LNCAP (cell line): Measurements from ENCODE around the gene PLCL1.

Experiments
- TF ChIP-seq, protein P1 (sequence below): fragments of 450-650 bp; IDR thresholded peaks from 2 replicates; pipeline ENCODE4 v1.5.1; 2017; ENCODE audit warnings: mild to moderate bottlenecking

Gene PLCL1

DNA sequence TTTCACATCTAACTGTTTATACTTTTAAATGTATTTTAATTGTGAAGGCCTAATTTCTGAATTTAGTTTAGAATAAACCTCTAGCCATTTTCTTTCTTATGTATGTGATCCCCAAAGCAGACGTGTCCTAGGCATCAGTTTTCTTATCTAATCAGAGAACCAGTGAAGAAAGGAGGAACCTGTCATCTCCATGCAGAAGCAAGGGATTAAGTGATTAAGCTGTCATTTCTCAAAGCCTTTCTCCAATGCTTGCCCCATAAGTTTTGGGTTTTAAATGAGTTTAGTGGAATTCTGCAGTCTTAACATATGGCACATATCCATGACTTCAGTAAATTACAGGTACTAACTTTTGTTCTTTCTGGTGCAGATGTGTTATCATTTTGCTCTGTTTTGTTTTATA lies 190.4 kb downstream of the PLCL1 start:
- TF ChIP-seq, protein P1, sequence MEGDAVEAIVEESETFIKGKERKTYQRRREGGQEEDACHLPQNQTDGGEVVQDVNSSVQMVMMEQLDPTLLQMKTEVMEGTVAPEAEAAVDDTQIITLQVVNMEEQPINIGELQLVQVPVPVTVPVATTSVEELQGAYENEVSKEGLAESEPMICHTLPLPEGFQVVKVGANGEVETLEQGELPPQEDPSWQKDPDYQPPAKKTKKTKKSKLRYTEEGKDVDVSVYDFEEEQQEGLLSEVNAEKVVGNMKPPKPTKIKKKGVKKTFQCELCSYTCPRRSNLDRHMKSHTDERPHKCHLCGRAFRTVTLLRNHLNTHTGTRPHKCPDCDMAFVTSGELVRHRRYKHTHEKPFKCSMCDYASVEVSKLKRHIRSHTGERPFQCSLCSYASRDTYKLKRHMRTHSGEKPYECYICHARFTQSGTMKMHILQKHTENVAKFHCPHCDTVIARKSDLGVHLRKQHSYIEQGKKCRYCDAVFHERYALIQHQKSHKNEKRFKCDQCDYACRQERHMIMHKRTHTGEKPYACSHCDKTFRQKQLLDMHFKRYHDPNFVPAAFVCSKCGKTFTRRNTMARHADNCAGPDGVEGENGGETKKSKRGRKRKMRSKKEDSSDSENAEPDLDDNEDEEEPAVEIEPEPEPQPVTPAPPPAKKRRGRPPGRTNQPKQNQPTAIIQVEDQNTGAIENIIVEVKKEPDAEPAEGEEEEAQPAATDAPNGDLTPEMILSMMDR = no peak

DNA sequence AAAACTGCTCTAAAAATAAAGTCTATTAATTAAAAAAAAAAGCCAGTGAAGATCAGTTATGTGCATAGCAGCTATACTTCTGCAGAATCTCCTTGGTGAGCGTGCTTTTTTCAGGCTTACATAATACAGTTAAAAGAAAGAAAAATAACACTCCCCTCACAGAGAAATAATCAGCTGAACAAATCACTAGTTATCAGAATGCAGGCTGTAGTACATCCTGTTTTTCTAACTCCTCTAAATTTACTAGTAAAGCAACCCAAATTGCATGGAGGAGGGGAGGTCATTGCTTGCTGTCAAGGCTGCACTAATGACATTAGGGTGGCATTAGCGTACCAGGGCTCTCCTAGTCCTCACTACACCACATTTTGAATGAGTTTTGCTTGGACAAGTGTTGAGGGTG lies 192.2 kb downstream of the PLCL1 start:
- TF ChIP-seq, protein P1 = no peak

DNA sequence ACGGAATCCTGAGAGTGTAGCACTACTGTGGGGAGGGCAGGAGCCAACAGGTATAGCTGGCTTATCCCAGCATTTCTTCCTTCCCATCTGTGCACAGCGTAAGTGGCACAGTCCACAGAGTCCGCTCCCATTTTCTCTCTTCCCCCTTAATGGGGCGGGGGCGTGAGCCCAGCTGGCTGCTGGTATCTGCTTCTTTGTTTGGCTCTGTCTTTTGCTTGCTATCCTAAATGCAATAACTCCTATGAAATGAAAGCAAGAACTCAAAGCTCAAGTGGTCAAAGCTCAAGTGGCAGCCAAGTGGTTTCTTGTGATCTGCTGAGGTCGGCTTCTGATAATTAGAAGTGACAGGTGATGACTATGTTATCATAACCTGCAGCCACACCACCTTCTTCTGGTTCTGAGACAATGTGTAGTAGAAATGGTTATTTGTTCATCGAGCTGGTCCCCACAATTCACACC lies 192.7 kb downstream of the PLCL1 start:
- TF ChIP-seq, protein P1 = no peak

DNA sequence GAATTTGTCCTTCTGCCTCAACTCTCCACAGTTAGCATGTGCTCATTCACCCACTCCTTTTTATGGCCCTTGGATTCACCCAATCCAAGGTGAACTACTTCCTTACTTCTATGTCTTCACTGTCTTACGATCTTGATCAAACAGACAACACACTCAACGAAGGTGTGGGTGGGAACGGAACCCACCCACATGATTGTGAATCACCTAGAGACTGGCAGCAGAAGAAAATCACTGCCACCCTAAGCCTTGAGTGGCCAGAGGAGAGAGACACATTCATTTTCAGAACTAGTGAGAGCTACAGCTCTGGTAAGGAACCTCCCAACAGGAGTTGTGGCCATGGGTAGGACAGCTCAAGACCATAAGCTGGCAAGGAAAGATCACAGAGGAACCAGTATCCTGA lies 194.3 kb downstream of the PLCL1 start:
- TF ChIP-seq, protein P1 = no peak

DNA sequence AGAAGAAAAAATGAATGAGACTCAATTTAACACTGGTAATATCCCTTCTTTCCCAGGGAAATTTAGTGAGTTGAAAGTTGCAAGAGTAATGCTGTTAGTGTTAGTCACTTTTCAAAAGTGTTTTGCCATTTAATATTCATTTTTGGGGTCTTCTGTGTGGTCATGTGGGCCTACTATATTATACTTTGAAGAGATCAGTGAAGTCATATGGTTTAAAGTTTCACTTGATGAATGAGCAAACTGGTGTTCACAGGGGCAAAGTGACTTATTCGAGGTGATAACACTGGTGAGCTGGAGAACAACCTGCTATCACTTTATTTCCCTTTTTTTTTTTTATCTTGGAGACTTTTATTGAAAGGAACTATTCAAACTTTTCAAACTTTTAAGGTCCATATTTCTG lies 196.0 kb downstream of the PLCL1 start:
- TF ChIP-seq, protein P1 = no peak

DNA sequence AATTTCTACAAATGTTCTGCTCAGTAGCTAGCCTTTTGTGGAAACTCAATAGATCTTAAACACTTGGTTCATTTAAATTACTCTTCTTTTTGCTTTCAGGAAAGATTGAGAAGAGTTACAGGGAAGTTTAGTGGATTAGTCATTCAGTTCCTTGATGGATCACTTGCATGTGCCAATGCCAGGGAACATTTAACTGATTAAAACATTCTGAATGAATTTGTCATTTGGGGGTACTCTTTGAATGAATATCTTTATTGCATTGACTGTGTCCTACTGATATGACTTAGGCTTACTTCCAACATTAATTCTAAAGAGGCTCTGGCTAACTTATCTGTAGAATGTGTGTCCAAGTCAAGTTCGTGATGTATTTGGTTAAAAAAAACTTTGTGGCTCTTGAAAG lies 199.8 kb downstream of the PLCL1 start:
- TF ChIP-seq, protein P1 = no peak

DNA sequence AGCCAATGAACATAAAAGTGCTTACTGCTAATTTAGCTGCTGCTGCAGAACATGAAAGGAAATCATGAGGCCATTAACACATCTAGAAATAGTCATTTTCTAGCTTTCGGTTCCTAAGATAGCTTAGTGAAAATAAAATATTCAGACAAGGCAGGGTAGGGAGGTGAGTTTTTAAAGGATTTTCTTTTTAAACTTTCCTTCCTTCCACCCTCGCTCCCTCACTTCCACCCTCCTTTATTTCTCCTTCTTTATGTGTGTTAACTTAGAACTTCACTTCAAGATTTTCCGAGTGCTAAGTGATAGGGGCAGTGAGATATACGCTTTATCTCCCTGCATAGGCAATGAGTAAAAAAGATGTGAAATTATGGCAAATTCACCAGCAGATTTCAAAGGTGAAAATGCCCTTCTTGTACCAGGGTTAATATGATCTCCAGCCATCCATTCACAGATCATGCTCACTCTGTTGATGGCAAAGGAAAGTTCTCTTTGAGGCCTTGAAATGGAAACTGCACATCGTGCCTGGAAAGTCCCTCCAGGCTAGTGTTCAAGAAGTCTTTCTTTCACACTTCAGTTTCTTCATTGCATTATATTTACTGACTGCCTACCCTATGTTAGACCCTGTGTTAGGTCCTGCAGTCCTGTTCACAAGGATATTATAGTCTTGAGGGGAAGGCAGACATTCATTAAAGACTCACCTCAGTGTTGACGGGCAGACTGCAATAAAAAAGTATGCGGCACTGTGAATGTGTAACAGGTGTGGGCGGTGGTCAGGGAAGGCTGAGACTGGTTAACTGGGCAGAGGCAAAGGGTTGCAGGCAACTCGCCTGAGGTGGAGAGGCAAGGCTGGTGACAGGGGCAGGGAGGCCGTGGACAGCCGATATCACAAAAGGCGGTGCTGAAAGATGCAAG lies 200.8 kb downstream of the PLCL1 start:
- TF ChIP-seq, protein P1 = no peak
